Neural crest cell (in vitro differentiated cells): Measurements from ENCODE around the gene DHH. TPM values are rescaled to one million over a fixed set of nuclear protein-coding genes. Genes with fewer than 3 reads are reported as not detected.
"Not testable (repeated sequence)": the region's sequence is repeated elsewhere in the genome, so short reads cannot be mapped to it uniquely, and the experiment has no call there.

Experiments
- DNase-seq: peaks from one replicate; pipeline ENCODE4 v3.0.0; 2021; ENCODE audit warnings: low read depth, mixed read lengths, low spot score
- H3K27ac Mint-ChIP-seq: one replicate; pipeline ENCODE4 v1.8.0; 2021; ENCODE audit warnings: mild to moderate bottlenecking, mixed read lengths; ENCODE audit not compliant: unreplicated experiment
- H3K27me3 Mint-ChIP-seq: 2 replicates; pipeline ENCODE4 v1.8.0; 2021; ENCODE audit warnings: low read depth, mild to moderate bottlenecking, mixed read lengths
- H3K36me3 Mint-ChIP-seq: 2 replicates; pipeline ENCODE4 v1.8.0; 2021; ENCODE audit warnings: low read depth, mild to moderate bottlenecking, mixed read lengths
- H3K4me1 Mint-ChIP-seq: 2 replicates; pipeline ENCODE4 v1.8.0; 2021; ENCODE audit warnings: mixed read lengths
- H3K4me3 Mint-ChIP-seq: one replicate; pipeline ENCODE4 v1.8.0; 2021; ENCODE audit warnings: mild to moderate bottlenecking, mixed read lengths
- H3K9me3 Mint-ChIP-seq: 2 replicates; pipeline ENCODE4 v1.8.0; 2021; ENCODE audit warnings: mixed read lengths
- total RNA-seq: library from RNA; stranded (reverse); gene quantifications from 2 replicates; pipeline ENCODE4 v1.2.1, GENCODE V29; 2021
- TF ChIP-seq, protein P1 (sequence below): fragments of 200-600 bp; sonication (generic); conservative IDR thresholded peaks from 2 replicates; pipeline ENCODE4 v1.5.0; 2021; ENCODE audit warnings: antibody characterized with exemption, mild to moderate bottlenecking

DHH gene
- total RNA-seq, 1 donor from 2014 or later = 1.5 TPM

DNA sequence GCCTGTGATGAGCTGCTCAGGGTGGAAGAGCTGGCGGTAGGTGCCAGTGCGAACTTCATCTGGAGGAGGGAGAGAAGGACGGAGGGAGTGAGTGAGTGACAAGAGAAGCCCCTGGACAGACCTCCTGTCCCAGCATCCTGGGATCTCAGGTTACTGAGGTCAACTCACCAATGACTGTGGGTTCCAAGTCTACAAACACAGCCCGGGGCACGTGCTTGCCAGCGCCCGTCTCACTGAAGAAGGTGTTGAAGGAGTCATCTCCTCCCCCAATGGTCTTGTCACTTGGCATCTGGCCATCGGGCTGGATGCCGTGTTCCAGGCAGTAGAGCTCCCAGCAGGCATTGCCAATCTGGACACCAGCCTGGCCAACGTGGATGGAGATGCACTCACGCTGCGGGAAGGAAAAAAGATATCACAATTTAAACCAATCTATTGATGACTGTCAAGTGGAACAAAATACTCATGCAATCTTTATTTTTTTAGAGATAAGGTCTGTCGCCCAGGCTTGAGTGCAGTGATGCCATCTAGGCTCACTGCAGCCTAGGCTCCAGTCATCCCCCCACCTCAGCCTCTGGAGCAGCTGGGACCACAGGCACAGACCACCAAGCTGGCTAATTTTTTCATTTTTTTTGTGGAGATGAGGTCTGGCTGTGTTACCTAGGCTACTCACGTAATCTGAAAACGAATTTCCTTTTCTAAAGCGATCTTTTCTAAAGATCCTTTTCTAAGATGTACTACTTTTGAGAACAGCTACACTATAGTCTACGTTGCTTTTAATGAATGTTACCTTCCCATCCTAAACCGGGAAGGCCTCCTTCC is 34.9 kb upstream of the DHH start:
- H3K27ac Mint-ChIP-seq = peak overlapping the region; percentile 99
- peaks cover 22% of the 10 kb centered on the region for H3K27me3 Mint-ChIP-seq
- TF ChIP-seq, protein P1, sequence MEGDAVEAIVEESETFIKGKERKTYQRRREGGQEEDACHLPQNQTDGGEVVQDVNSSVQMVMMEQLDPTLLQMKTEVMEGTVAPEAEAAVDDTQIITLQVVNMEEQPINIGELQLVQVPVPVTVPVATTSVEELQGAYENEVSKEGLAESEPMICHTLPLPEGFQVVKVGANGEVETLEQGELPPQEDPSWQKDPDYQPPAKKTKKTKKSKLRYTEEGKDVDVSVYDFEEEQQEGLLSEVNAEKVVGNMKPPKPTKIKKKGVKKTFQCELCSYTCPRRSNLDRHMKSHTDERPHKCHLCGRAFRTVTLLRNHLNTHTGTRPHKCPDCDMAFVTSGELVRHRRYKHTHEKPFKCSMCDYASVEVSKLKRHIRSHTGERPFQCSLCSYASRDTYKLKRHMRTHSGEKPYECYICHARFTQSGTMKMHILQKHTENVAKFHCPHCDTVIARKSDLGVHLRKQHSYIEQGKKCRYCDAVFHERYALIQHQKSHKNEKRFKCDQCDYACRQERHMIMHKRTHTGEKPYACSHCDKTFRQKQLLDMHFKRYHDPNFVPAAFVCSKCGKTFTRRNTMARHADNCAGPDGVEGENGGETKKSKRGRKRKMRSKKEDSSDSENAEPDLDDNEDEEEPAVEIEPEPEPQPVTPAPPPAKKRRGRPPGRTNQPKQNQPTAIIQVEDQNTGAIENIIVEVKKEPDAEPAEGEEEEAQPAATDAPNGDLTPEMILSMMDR = no peak
- no peak for DNase-seq
- H3K4me1 Mint-ChIP-seq = peaks cover 62% of the 10 kb centered on the region
- peaks cover 4% of the 10 kb centered on the region for H3K9me3 Mint-ChIP-seq
- peak overlapping the region; percentile 100 for H3K4me3 Mint-ChIP-seq
- peaks cover 45% of the 10 kb centered on the region for H3K36me3 Mint-ChIP-seq

DNA sequence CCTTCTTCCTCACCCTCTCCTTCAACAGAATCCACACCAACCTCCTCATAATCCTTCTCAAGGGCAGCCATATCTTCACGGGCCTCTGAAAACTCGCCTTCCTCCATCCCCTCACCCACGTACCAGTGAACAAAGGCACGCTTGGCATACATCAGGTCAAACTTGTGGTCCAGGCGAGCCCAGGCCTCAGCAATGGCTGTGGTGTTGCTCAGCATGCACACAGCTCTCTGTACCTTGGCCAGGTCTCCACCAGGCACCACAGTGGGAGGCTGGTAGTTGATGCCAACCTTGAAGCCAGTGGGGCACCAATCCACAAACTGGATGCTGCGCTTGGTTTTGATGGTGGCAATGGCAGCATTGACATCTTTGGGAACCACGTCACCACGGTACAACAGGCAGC is 33.4 kb upstream of the DHH start:
- H3K9me3 Mint-ChIP-seq, H3K27ac Mint-ChIP-seq, DNase-seq: not testable (repeated sequence)
- Mint-ChIP-seq H3K27me3 (peaks cover 22% of the 10 kb centered on the region), H3K4me3 (peak overlapping the region; percentile 84), H3K36me3 (peaks cover 45% of the 10 kb centered on the region), H3K4me1 (peaks cover 55% of the 10 kb centered on the region)

DNA sequence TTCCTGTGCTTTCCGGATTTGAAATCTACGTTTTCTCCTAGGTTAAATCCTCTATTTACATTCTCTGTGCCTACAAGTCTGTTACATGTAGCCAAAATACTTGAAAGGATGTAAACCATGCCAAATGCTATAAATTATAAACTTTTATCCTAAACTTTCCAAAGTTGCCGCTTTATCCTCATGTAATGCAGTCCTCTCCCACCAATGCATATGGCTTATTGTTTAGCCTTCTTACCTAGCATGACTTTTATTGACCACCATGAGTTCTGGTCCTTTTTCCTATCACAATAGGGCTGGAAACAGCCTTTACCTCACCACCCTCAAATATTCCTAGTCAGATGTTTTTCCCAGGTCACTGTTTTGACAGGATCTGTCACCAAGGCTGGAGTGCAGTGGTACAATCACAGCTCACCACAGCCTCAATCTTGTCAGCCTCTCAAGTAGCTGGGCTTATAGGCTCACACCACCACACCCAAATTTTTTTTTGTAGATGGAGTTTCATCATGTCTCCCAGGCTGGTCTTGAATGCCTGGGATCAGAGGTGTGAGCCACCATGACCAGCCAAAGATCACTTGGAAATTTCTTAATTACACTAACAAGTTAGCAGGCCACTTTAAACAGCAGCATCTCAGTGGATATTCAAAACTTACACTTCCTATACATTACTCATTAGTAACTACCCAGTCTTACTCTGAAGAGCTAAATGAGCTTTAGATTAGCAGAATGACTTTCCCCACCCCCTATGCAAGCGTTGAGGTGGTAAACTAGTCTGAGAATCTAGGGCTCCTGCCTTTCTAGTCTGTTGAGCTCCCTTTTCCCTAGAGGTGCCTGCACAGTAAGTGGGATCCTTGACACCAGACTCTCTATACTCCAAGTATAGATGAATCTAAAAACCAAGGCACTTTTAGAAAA is 32.5 kb upstream of the DHH start:
- peaks cover 22% of the 10 kb centered on the region for H3K27me3 Mint-ChIP-seq
- H3K27ac Mint-ChIP-seq = no peak overlapping the region
- H3K4me3 Mint-ChIP-seq = peak overlapping the region; percentile 84
- H3K9me3 Mint-ChIP-seq = peaks cover 4% of the 10 kb centered on the region
- peaks cover 48% of the 10 kb centered on the region for H3K4me1 Mint-ChIP-seq
- no peak for DNase-seq
- TF ChIP-seq, protein P1 = no peak
- peaks cover 45% of the 10 kb centered on the region for H3K36me3 Mint-ChIP-seq

DNA sequence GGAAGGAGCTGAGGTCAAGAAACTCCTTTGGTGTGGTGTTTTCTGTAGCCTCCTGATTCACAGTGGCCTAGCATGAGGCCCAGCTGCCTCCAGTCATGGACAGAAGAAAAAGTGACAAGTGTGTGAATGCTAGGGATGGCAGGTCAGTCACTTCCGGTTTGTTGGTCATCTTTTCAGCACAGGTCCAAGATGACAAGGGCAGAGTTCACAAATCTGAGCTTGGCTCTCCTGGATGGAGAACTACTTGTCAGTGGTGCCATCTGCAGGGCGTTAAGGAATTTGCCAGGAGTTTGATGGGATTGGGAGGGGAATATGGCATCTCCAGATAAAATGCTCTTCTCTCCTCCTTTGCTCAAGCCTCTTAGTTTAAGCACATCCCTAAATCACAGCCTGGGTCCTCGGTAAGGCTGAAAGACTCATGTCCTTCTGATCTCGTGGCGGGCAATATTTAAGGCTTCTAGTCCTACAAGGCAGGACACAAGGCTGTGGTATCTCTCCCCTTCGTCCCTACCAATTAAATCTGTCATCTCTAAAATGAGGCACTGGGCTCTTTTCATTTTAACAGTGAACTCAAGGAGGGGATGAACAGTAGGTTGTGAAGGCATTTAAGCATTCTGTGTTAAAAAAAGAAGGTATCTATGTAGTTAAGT is 26.6 kb upstream of the DHH start:
- Mint-ChIP-seq H3K27ac (no peak overlapping the region), H3K36me3 (peaks cover 5% of the 10 kb centered on the region), H3K4me3 (peak overlapping the region; percentile 44), H3K9me3 (no peaks in the 10 kb centered on the region), H3K4me1 (peaks cover 25% of the 10 kb centered on the region), H3K27me3 (no peaks in the 10 kb centered on the region)
- peak; percentile 33 for DNase-seq
- TF ChIP-seq, protein P1 = peak; percentile 66

DNA sequence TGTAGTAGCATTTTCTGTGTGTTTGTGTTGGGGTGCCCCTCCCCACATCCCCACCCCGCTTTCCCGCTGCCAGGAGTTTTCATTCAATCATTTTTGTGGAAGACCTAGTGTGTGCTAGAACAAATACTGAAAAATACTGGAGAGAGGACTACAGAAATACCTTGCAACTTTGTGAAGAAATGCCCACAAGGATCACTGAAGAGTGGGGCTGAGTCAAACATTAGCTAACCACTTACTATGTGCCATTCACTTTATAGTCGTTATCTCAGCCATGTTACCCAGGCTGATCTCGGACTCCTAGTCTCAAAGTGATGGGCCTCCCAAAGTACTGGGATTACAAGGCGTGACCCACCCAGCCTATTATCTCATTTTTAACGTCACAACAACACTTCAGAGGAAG is 16.6 kb upstream of the DHH start:
- TF ChIP-seq, protein P1 = no peak
- Mint-ChIP-seq H3K4me1 (peaks cover 33% of the 10 kb centered on the region), H3K36me3 (no peaks in the 10 kb centered on the region), H3K9me3 (no peaks in the 10 kb centered on the region), H3K27ac (peak overlapping the region; percentile 95), H3K4me3 (peak overlapping the region; percentile 96), H3K27me3 (no peaks in the 10 kb centered on the region)
- DNase-seq = no peak
